Measurements from ENCODE around the gene PARK7.

Gene PARK7

DNA sequence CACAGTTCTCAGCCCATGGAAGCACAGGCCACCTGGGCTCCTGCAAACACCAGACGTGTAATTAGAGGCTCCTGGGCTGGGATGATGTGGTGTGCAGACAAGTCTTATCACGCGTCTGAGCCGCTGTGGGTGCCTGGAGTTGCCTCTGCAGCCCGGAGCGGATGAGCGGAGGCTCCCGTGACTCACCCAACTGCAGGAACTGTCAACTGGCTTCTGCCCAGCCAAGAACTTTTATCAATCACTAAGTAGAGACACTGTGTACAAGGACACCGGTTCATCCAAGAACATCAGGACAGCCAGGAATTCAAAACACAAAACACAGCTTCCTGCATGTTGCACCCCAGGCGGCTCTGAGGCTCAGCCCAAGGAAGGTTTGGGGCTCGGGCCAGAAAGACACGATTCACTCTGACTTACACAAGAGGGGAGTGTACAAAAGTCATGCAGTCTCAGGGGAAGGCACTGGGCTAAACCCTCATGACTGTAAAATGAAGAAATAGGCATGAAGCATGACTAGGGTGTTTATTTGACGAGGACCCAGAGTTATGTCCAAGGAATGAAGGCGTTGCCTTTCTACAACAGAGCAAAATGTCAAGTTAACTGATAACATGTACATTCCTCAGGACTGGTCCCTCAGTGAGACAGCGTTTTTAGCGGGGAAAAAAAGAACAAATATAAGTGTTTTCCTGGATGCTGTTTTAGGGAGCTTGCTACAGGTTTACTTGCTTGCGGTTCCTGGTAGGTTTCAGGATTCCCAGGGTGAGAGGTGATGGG, 43.5 kb downstream of the PARK7 start:
- TF ChIP-seq POLR2A (IDR thresholded peaks at IDR 0.05; ENCODE audit: low read depth, low read length) (no peak), POLR2AphosphoS5 (IDR thresholded peaks at IDR 0.05; ENCODE audit: low read depth, low read length) (no peak), TAF1 (IDR thresholded peaks at IDR 0.05; ENCODE audit: borderline replicate concordance, low read depth, low read length) (no peak)
- DNase-seq (ENCODE audit: insufficient read length) (no peak), FAIRE-seq (no peak)

DNA sequence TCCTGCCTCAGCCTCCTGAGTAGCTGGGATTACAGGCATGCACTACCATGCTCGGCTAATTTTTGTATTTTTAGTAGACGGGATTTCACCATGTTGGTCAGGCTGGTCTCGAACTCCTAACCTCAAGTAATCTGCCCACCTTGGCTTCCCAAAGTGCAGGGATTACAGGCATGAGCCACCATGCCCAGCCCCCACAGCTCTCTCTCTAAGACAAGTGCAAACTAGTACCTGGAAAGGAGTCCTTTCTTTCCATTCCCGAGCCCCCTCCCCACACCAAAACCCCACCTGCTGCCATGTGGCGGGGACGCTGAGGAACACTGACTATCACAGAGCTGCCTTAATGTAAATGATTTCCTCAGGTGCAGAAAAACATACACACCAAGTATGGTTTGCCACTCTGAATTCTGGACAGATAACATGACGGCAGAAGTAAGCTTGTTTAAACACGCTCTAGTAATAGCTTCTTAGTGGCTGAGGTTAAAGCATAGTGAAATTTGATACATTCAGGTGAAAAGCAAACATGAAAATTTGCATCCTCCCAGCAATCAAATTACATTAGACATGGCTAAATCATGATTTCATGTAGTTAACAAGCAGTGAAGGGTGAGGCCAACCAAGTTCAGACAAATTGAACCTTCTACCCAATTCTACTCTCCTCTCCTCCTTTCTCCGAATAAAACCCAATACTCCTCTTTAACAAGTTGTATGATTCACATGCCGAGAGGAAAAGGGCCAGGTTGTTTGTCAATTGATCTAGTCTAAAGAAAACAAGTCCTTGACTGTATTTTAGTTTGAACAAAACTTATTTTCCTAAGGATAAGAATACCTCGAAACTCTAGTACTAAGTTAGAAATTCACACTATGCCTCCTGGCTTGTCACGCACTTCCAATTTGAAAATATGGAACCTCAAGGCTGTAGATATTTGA, 44.8 kb downstream of the PARK7 start:
- TF ChIP-seq POLR2AphosphoS5 (IDR thresholded peaks at IDR 0.05; ENCODE audit: low read depth, low read length) (no peak), TAF1 (IDR thresholded peaks at IDR 0.05; ENCODE audit: borderline replicate concordance, low read depth, low read length) (no peak), POLR2A (IDR thresholded peaks at IDR 0.05; ENCODE audit: low read depth, low read length) (no peak)
- DNase-seq (ENCODE audit: insufficient read length) (no peak), FAIRE-seq (no peak)

DNA sequence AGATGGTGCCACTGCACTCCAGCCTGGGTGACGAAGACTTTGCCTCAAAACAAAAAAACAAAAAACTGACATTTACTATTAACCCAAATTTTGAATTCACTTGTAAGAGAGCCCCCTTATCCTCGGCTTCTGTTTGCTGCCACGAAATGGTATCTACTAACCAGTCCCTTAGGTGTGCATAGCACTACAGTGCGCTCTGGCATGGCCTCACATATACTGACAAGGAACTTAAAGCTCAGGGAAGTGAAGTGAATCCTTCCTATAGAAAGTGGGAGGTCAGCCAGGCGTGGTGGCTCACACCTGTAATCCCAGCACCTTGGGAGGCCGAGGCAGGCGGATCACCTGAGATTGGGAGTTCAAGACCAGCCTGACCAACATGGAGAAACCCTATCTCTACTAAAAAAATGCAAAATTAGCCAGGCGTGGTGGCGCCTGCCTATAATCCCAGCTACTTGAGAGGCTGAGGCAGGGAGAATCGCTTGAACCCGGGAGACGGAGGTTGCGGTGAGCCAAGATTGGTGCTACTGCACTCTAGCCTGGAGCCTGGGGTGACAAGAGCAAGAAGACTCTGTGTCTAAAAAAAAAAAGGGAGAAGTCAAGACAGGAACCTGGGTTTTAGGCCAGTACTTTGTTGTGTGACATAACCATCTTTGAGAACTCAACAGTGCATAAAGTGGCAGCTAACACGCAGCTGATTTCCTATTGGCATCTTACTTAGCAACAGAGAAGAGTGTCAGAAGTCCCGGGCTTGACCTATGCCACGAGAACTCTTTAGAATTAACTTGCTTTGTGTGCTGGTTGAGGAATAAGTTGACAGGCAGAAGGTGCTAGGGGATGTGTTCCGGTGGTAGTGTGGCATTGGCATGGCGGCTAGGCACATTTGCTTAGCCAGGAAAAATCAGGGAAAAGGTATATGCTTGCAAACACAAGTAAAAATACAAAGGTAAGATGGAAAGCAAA, 47.8 kb downstream of the PARK7 start:
- DNase-seq (ENCODE audit: insufficient read length) (no peak), FAIRE-seq (no peak)
- TF ChIP-seq TAF1 (IDR thresholded peaks at IDR 0.05; ENCODE audit: borderline replicate concordance, low read depth, low read length), result no peak
- TF ChIP-seq POLR2A (IDR thresholded peaks at IDR 0.05; ENCODE audit: low read depth, low read length), result no peak
- no peak for TF ChIP-seq POLR2AphosphoS5 (IDR thresholded peaks at IDR 0.05; ENCODE audit: low read depth, low read length)

- TF ChIP-seq POLR2A (IDR thresholded peaks at IDR 0.05; ENCODE audit: low read depth, low read length) (no peak), TAF1 (IDR thresholded peaks at IDR 0.05; ENCODE audit: borderline replicate concordance, low read depth, low read length) (no peak), POLR2AphosphoS5 (IDR thresholded peaks at IDR 0.05; ENCODE audit: low read depth, low read length) (no peak)
- DNase-seq (ENCODE audit: insufficient read length), result no peak
- FAIRE-seq, result no peak
Observed at GRCh38 chr1:8010080-8010664, 48.7 kb downstream of the PARK7 start.

- FAIRE-seq, result no peak
- TF ChIP-seq TAF1 (IDR thresholded peaks at IDR 0.05; ENCODE audit: borderline replicate concordance, low read depth, low read length) (no peak), POLR2AphosphoS5 (IDR thresholded peaks at IDR 0.05; ENCODE audit: low read depth, low read length) (no peak), POLR2A (IDR thresholded peaks at IDR 0.05; ENCODE audit: low read depth, low read length) (no peak)
- DNase-seq (ENCODE audit: insufficient read length), result no peak
Observed at GRCh38 chr1:8011016-8011415, 49.5 kb downstream of the PARK7 start.

GRCh38 chr1:8011923-8012858, 50.7 kb downstream of the PARK7 start:
- FAIRE-seq, result no peak
- TF ChIP-seq TAF1 (IDR thresholded peaks at IDR 0.05; ENCODE audit: borderline replicate concordance, low read depth, low read length) (no peak), POLR2AphosphoS5 (IDR thresholded peaks at IDR 0.05; ENCODE audit: low read depth, low read length) (no peak), POLR2A (IDR thresholded peaks at IDR 0.05; ENCODE audit: low read depth, low read length) (no peak)
- DNase-seq (ENCODE audit: insufficient read length), result no peak

DNA sequence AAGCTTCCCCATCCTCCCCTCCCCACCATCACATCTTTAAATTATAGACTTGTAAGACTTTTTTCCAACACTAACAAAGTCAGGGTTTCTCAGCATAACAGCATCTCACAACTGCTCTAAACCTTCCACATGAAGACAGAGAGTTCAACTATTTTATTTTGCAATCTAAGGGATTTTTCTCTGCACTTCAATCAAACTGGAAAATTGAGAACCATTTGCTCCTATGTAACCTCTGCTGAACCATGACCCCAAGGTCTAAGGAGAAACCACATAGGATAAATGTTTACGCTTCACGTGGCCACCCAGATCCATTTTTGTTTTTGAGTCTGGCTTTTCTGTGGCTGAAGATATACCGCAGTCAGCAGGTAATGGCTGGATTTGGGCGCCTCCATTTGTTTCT, 51.4 kb downstream of the PARK7 start:
- FAIRE-seq (no peak), DNase-seq (ENCODE audit: insufficient read length) (no peak)
- no peak for TF ChIP-seq POLR2AphosphoS5 (IDR thresholded peaks at IDR 0.05; ENCODE audit: low read depth, low read length)
- TF ChIP-seq TAF1 (IDR thresholded peaks at IDR 0.05; ENCODE audit: borderline replicate concordance, low read depth, low read length), result no peak
- no peak for TF ChIP-seq POLR2A (IDR thresholded peaks at IDR 0.05; ENCODE audit: low read depth, low read length)

- no peak for TF ChIP-seq POLR2AphosphoS5 (IDR thresholded peaks at IDR 0.05; ENCODE audit: low read depth, low read length)
- TF ChIP-seq POLR2A (IDR thresholded peaks at IDR 0.05; ENCODE audit: low read depth, low read length), result no peak
- DNase-seq (ENCODE audit: insufficient read length) (no peak), FAIRE-seq (no peak)
Observed at GRCh38 chr1:8013399-8013798, 51.9 kb downstream of the PARK7 start.

GRCh38 chr1:8013800-8014199, 52.3 kb downstream of the PARK7 start:
- no peak for FAIRE-seq
- no peak for DNase-seq (ENCODE audit: insufficient read length)
- TF ChIP-seq POLR2A (IDR thresholded peaks at IDR 0.05; ENCODE audit: low read depth, low read length) (no peak), POLR2AphosphoS5 (IDR thresholded peaks at IDR 0.05; ENCODE audit: low read depth, low read length) (no peak), TAF1 (IDR thresholded peaks at IDR 0.05; ENCODE audit: borderline replicate concordance, low read depth, low read length) (no peak)
